ENCODE measurements around the gene MIP. TPM values are rescaled to one million over a fixed set of nuclear protein-coding genes. Genes with fewer than 3 reads are reported as not detected.
"Not testable (repeated sequence)": the region's sequence is repeated elsewhere in the genome, so short reads cannot be mapped to it uniquely, and the experiment has no call there.

The MIP gene
- 0.17 TPM in 1 of 2 replicates, not detected in the other for total RNA-seq (2014; rRNA removed; shearing (Covaris generic))

DNA sequence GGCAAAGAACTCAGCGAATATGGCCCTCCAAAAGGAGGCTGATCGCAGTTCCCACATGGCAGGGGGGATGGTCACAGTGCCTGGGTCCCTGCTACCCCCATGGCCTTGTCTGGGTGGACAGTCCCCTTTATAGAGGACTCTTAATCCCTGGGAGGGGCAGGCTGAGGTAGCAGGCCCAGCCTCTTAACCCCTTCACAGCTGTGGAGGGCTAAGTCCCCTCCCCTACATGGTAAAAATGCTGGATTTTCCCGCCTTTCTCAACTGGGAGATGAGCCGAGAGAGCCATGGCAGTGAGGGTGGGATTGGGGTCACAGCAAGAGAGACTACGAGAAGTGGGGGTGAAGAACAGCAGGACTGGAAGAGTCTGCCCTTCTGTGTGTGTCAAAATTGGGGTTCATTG, at the start of gene MIP:
TSS of gene MIP (minus strand) at position 101 of the 400 bp plus-strand sequence. CDS start at position 57, 44 bp downstream.
- DNase-seq (ENCODE audit: low spot score), result no peak

DNA sequence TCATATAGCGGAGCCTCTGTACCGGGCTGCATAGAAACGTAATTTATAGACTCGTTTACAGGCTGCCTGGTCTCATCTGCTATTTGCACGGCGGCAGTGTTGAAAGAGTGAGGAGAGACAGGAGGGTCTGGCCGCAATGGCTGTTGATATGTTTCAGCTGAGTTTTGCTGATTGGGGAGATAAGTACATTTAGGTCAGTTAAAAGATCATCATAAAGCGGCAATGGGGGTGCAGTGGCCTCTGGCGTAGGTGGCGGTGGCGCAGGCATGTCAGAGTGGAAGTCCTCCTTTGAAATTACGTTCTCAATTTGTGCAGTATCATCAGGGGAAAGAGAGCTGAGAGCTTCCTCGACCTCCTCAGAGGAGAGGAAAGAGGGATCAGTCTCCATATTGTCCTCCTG, 45.4 kb upstream of the MIP start:
- not testable (repeated sequence) for DNase-seq (ENCODE audit: low spot score)

DNA sequence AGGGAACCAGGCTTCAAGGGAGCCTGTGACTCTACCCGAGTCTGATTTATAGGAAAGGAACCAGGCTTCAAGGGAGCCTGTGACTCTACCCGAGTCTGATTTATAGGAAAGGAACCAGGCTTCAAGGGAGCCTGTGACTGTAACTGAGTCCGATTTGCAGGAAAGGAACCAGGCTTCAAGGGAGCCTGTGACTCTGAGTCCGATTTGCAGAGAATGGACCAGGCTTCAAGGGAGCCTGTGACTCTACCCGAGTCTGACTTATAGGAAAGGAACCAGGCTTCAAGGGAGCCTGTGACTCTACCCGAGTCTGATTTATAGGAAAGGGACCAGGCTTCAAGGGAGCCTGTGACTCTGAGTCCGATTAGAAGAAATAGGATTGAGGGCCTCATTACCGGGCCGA, 45.0 kb upstream of the MIP start:
- not testable (repeated sequence) for DNase-seq (ENCODE audit: low spot score)

DNA sequence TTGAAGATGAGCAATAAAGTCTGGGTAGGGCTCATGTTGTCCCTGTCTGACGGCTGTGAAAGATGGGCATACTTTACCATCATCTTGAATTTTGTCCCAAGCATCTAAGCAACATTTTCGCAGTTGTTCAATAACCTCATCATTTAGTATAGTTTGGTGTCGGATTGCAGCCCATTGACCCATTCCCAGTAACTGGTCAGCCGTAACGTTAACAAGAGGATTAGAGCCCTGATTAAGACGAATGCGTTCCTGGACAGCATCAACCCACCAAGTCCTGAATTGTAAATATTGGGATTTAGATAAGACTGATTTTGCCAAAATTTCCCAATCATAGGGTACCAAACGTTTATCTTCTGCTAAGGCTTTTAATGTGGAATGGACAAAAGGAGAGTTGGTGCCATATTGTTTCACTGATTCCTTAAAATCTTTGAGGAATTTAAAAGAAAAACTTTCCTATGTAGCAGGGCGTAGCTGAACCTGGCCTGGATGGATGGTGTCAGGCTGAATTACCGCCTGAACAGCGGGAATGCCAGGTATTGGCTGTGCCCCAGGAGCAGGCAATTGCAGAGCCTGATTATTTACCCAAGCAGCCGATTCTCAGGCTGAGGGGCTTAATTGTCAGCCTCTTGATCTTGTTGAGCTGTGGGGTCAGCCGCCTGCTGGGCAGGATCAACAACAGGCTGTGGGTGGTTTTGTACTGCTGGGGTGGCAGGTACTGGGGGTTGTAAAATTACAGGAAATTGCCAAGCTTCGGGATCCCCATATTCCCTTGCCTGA, 43.9 kb upstream of the MIP start:
- DNase-seq (ENCODE audit: low spot score), result not testable (repeated sequence)

DNA sequence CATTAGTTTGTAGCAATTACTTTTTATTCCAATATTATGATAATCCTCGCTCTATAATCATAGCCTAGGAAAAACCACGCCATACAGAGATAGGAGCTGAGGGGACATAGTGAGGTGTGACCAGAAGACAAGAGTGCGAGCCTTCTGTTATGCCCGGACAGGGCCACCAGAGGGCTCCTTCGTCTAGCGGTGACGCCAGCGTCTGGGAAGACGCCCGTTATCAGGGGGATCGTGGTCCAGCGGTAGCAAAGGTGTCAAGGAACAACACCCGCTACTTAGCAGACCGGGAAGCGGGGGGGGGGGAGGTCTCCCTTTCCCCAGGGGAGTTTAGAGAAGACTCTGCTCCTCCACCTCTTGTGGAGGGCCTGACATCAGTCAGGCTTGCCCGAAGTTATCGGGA, 42.2 kb upstream of the MIP start:
- DNase-seq (ENCODE audit: low spot score), result not testable (repeated sequence)

DNA sequence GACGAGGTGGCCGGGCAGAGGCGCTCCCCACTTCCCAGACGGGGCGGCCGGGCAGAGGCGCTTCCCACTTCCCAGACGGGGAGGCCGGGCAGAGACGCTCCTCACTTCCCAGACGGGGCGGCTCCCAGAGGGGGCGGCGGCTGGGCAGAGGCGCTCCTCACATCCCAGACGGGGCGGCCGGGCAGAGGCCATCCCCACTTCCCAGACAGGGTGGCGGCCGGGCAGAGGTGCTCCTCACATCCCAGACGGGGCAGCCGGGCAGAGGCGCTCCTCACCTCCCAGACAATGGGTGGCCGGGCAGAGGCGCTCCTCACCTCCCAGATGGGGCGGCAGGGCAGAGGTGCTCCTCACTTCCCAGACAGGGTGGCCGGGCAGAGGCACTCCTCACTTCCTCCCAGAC, 40.0 kb upstream of the MIP start:
- DNase-seq (ENCODE audit: low spot score), result not testable (repeated sequence)

DNA sequence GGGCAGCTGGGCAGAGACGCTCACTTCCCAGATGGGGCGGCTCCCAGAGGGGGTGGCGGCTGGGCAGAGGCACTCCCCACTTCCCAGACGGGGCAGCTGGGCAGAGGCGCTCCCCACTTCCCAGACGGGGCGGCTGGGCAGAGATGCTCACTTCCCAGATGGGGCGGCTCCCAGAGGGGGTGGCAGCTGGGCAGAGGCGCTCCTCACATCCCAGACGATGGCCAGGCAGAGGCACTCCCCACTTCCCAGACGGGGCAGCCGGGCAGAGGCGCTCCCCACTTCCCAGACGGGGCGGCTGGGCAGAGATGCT, 39.6 kb upstream of the MIP start:
- DNase-seq (ENCODE audit: low spot score), result not testable (repeated sequence)

DNA sequence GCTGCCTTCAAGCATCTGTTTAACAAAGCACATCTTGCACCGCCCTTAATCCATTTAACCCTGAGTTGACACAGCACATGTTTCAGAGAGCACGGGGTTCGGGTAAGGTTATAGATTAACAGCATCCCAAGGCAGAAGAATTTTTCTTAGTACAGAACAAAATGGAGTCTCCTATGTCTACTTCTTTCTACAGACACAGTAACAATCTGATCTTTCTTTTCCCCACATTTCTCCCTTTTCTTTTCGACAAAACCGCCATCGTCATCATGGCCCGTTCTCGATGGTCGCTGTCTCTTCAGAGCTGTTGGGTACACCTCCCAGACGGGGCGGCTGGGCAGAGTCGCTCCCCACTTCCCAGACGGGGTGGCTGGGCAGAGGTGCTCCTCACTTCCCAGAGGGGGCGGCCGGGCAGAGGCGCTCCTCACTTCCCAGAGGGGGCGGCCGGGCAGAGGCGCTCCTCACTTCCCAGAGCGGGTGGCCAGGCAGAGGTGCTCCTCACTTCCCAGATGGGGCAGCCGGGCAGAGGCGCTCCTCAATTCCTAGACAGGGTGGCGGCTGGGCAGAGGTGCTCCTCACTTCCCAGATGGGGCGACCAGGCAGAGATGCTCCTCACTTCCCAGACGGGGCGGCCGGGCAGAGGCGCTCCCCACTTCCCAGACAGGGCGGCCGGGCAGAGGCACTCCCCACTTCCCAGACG, 39.1 kb upstream of the MIP start:
- not testable (repeated sequence) for DNase-seq (ENCODE audit: low spot score)

DNA sequence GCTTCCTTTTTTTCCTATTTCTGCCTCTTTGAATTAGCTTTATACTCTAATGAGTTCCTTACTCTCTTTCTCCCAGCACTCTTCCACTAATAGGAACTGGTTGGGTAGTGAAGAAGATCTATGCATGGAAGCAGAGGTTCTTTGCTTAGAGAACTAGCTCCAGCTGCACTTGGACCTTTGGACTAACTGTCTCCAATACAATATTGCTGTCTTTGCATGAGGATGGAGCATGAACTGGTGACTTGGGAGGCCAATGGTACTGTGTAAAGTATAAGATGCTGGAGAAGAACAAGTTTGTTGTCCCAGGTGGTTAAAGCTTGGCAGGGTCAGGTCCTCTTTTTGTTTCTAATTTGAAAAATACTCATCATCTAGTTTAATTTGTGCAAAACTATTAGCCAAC, 35.9 kb upstream of the MIP start:
- DNase-seq (ENCODE audit: low spot score), result no peak

DNA sequence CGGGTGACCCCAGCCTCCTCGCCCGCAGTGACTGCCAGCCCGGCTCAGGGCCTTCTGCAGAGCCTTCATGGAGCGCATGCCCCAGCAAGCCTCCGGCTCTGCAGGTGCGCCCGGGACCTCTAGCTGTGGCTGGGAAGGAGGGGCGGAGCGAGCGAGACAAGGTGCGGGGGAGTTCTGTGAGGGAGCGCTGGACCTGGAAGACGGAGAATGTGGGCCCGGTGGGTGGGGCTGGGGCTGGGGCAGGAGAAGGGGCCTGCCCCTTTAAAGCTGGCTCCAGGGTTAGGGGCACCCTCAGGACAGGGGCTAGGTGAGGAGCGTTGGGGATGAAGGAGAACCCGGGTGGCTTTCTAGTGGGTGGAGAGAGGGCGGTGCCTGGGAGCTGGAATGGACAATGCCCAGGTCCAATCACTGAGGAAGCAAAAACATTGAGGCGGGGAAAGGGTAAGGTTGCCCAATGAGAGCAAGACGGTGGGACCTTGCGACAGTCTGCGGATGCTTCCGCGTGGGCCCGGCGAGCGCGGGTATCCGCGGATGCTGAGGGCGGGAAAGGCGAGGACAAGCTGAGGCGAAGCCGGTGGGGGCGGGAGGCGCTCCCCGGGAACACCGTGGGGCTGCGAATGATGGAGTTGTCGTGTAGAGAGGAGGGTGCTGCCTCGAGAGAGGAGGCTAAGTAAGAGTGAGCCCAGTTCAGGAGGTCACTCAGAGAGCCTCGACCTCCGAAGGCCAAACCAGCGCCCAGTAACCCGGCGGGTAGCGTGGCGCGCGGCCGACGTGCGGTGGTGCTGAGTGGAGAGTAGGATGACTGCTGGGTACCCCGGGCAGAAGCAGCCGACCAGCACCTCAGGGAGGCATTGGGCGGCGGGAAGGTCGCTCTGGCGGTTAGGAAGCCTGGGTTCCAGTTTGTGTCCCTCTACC, 33.8 kb upstream of the MIP start, which contains the start of gene GLS2:
TSS of gene GLS2 (minus strand) at position 121 of the 915 bp plus-strand sequence. CDS start at position 78, 43 bp downstream.
- no peak for DNase-seq (ENCODE audit: low spot score)

DNA sequence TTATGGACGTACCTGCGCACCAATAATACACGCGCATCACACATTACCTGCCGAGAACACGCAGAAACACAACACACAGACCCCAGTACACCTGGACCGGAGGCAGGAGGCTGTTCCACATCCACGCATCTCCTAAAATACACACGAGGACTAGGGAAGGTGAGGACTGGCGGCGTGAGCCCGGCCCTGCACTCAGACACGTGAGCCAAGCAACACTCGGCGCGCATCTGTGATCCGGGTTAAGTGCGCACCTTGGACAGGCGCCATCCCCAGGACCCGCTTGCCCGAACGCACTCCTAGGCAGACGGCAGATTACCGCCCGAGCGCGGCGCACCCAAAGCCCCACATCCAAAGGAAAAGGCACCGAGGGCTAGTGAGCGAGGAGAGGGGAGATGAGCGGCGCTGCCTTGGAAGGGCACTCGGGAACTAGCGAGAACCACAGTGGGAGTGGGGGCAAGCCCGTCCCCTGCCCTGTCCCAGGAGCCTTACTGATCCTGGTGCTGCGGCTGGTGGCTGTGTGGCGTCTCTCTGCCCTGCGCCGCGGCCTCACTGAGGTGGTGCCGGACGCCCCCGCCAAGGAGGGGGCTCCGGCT, 33.1 kb upstream of the MIP start:
- no peak for DNase-seq (ENCODE audit: low spot score)

DNA sequence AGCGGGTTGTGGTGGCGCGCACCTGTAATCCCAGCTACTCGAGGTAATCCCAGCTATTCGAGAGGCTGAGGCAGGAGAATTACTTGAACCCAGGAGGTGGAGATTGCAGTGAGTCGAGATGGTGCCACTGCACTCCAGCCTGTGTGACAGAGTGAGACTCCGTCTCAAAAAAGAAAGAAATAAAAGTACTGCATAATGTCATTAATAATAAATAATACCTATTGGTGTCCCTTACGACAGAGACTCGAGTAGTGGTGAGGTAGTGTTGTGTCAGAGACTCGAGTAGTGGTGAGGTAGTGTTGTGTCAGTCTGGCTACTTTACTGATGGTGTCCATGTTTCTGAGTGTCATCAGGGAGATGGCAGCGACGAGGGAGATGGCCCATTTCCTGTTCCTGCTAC, 32.2 kb upstream of the MIP start:
- DNase-seq (ENCODE audit: low spot score), result no peak

DNA sequence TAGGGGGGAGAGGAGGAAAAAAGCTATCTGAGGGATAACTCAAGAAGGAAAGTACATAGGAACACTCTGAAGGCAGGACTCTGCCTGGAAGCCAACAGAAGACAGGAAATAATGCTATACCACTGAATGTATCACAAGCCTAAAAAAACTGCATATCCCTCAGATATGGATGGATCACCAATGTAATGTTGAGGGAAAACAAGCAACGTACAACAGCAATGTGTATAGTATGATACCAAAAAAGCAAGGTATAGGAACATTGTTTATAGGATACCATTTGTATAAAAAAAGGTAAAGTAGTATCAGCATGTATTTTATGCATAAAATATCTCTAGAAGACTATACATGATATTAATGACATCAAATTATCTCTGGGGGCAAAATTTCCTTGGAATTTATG, 30.1 kb upstream of the MIP start:
- no peak for DNase-seq (ENCODE audit: low spot score)

DNA sequence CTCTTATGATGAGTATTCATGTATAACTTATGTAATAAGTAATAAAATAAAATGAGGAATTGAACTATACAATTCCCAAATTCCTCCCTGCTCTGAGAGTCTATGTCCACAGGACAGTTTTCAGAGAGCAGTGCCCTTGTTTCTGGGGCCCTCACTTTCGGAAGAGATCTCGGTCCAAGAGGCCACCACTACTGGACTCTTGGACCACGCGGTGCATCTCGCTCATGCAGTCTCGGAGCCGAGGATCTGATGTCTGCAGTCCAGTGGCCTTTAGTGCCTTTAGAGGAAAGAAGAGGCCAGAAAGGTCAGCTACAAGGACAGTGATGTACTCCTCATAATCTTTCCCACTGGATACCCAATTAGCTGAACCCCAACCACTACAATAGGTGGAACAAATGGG, 25.2 kb upstream of the MIP start:
- DNase-seq (ENCODE audit: low spot score), result no peak

DNA sequence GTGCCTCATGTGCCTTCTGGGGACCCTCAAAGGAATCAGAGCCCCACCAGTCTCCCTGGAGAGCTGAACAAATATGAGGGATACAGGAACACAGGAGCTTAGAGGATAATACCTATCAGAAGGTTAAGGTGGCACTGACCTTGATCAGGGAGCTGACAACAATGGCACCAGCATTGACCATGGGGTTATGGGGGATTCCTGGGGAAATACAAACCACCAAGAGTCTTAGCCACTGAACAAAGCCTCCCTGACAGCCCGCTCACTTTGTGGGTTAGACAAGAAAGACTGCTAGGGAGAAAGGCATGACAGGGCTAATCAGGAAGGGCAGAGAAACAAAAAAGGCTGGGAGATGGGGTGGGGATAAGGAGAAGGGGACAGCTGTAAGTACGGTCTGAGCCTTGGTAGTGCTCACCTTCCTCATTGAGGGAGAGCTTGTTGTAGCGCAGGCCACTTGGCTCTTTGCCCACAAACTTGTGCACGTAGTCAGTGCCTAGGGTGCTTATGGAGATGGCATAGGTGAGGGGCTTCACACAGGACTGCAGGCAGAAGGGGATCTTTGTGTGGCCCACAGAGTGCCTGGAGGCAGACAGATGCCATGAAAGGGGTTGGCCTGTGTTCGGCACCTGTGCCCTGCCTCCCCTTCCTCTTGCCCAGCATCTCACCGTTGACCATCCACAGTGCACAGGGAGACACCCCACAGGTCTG, 23.2 kb upstream of the MIP start:
- DNase-seq (ENCODE audit: low spot score), result no peak

DNA sequence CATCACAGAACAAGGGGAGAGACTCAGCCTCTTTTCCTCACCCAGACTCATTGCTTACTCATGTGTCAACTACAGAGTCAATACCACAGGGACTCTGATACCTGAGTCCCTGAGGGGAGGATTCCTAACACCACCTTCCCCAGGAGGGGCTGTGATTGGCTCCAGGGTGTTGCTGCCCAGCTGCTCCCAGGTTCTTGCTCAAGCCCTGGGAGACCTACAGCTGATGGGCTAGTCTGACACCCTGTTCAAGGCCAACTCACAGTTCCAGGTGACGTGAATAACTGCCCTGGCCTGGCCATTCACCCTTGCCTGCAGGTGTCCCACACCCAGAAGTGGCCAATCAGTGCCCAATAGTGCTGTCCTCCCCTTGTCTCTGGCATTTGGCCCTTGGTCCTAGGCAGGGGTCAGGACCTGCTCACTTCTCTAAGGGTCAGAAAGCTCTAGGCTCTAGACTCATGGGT, 22.5 kb upstream of the MIP start:
- no peak for DNase-seq (ENCODE audit: low spot score)

DNA sequence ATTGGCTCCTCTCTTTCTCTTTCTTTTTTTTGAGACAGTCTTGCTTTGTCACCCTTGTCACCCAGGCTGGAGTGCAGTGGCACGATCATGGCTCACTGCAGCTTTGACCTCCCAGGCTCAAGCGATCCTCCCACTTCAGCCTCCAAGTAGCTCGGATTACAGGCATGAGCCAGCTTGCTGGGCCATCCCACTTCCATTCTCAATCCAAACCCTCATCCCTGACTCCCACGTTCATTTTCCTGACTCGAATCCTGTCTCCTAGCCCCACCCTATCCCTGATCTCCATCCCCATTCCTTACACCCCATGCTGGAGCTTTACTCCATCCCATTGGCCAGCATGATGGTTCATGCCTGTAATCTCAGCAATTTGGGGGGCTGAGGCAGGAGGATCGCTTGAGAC, 21.7 kb upstream of the MIP start:
- DNase-seq (ENCODE audit: low spot score), result no peak

DNA sequence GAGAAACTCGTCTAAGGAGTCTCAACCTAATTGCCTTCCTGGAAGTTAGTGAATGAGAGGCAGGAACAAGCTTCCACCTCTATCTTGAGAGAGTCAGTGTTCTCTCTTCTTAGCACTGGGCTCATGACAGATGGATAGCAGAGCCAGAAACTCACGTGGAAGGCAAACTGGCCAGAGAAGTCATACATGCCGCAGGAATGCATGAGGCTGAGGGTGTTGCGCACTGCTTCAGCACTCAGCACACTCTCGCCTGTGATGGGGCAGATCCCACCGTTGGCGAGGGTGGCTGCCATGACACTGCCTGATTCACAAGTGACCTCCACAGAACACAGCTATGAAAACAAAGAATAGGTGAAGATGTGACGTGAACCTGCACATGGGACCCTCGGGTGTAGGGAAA, 19.9 kb upstream of the MIP start:
- DNase-seq (ENCODE audit: low spot score), result no peak

DNA sequence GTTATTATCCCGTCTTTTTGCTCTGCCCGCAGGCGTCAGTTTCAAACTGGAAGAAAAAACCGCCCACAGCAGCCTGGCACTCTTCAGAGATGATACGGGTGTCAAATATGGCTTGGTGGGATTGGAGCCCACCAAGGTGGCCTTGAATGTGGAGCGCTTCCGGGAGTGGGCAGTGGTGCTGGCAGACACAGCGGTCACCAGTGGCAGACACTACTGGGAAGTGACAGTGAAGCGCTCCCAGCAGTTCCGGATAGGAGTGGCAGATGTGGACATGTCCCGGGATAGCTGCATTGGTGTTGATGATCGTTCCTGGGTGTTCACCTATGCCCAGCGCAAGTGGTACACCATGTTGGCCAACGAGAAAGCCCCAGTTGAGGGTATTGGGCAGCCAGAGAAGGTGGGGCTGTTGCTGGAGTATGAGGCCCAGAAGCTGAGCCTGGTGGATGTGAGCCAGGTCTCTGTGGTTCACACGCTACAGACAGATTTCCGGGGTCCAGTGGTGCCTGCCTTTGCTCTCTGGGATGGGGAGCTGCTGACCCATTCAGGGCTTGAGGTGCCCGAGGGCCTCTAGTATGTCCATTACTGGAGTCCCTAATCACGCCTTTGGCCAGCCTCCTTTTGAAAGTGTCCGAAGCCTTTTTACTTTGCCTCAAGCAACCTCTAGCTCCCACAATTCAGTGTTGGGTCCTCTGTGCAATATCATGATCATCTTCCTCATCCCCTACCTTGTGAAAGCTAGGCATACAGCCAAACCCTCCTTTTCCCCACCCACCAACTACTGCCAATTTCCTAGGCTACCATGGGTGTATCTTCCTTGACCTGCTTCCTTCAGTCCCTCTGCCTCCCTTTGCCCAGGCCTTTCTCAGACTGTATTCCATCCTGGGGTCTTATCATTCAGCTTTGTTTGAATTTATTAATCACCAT, 14.8 kb upstream of the MIP start:
- no peak for DNase-seq (ENCODE audit: low spot score)

All from H4 (cell line).